ENCODE measurements around the gene GPSM1. TPM values are rescaled to one million over a fixed set of nuclear protein-coding genes. Genes with fewer than 3 reads are reported as not detected.

GPSM1 gene
- total and polyA plus RNA-seq, 2 donors (not counting 1 experiment from before 2014, with no cell fraction given): 2.4 to 6.3 TPM

DNA sequence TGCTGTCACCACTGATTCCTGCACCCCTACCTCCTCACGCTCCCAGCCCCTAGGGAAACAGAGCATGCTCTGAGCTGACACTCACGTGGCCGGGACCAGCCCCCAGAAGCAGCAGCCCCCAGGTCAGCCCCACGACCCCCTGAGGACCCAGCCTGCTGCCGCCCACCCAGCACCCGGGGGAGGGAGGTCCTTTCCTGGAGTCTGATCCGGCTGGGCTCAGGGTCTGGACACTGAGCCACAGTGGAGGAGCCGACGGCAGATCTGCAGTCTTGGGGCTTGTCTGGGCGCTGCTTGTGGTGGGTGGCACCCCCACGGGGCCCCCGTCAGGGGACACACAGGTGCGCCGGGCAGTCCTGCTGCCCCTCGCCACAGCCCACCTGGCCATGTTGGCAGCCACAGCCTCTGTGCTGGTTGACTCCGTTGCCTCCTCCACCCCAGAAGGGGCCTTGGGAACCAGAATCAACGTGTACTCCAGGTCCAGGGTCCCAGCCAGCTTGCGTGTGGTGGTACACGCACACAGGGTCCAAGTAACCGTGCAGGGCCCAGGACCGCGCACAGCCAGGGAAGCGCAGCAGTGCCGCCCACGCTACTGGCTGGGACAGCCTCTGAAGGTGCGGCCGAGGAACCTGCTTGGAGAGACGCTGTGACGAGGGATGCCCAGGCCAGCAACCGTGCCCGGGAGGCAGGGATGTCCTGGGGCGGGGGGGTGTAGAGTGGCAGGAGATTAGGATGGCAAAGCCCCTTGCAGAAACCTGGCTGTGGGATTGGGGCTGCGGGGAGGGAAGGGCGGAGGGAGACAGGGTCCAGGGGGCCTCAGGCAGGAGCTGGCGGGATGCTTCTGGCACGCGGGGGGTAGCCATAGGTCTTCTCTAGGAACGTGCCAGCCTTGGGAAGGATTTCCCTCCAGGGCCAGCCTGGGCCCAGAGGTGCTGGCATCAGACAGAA is 32.7 kb downstream of the GPSM1 start:
- Histone ChIP-seq H3K9me3 (ENCODE audit: control extremely low read depth in 1 of 3, control insufficient read depth in 2 of 3, insufficient read depth in 1 of 3, low read length in 2 of 3) (peaks cover 0 to 10% (median 0%) of the 10 kb centered on the region in 3 donors), H3K27ac (ENCODE audit: low read length in 2 of 2) (no peak overlapping the region), H3K4me2 (replicated peaks; ENCODE audit: low read depth, low read length, poor library complexity, severe bottlenecking) (no peak overlapping the region), H3K79me2 (ENCODE audit: control insufficient read depth, insufficient read depth, low read length) (no peaks in the 10 kb centered on the region), H3K27me3 (replicated peaks in 1 of 4; ENCODE audit: control extremely low read depth in 1 of 4, control insufficient read depth in 3 of 4, insufficient read depth in 4 of 4, low read length in 3 of 4) (no peaks in the 10 kb centered on the region), H3K4me1 (ENCODE audit: control insufficient read depth in 2 of 2, insufficient read depth in 2 of 2, low read length in 2 of 2) (peaks cover 5 to 10% of the 10 kb centered on the region in 2 donors), H3K4me3 (ENCODE audit: control extremely low read depth in 1 of 5, extremely low read depth in 1 of 5, insufficient read depth in 1 of 5, low read depth in 2 of 5, low read length in 4 of 5) (no peak overlapping the region), H2AFZ (ENCODE audit: insufficient read depth, low read depth, low read length, poor library complexity, severe bottlenecking) (no peak overlapping the region), H4K20me1 (ENCODE audit: control insufficient read depth, insufficient read depth, low read length, poor library complexity, severe bottlenecking) (peaks cover 19% of the 10 kb centered on the region), H3K9ac (ENCODE audit: low read length) (no peak overlapping the region), H3K36me3 (replicated peaks in 1 of 2; ENCODE audit: control extremely low read depth in 1 of 2, control insufficient read depth in 1 of 2, extremely low read depth in 1 of 2, insufficient read depth in 2 of 2, low read length in 1 of 2) (peaks cover 0 to 13% of the 10 kb centered on the region in 2 experiments)
- intact Hi-C loops (cut with micrococcal nuclease): loop anchor here (5.0 kb wide), 1 partner anchor 453 kb away; the partner anchor contains the start of gene CAMSAP1
- no peak for TF ChIP-seq EZH2 (IDR thresholded peaks at IDR 0.05; ENCODE audit: borderline replicate concordance, insufficient read depth, low read depth, low read length, poor library complexity, severe bottlenecking)
- TF ChIP-seq, protein P1, sequence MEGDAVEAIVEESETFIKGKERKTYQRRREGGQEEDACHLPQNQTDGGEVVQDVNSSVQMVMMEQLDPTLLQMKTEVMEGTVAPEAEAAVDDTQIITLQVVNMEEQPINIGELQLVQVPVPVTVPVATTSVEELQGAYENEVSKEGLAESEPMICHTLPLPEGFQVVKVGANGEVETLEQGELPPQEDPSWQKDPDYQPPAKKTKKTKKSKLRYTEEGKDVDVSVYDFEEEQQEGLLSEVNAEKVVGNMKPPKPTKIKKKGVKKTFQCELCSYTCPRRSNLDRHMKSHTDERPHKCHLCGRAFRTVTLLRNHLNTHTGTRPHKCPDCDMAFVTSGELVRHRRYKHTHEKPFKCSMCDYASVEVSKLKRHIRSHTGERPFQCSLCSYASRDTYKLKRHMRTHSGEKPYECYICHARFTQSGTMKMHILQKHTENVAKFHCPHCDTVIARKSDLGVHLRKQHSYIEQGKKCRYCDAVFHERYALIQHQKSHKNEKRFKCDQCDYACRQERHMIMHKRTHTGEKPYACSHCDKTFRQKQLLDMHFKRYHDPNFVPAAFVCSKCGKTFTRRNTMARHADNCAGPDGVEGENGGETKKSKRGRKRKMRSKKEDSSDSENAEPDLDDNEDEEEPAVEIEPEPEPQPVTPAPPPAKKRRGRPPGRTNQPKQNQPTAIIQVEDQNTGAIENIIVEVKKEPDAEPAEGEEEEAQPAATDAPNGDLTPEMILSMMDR (IDR thresholded peaks at IDR 0.05): no peak
- ATAC-seq (ENCODE audit: low read depth) (no peak), DNase-seq (no peak)
- POLR2A ChIA-PET: no interaction called here
- CTCF ChIA-PET: no interaction called here
- peaks cover 5% of the 10 kb centered on the region for H3K4me1 Mint-ChIP-seq
- no peak overlapping the region for H3K4me3 Mint-ChIP-seq
- 88% methylated on average over 38 of the region's 38 CpGs for whole genome bisulfite sequencing (ENCODE audit: insufficient coverage)
- no peak overlapping the region for H3K27ac Mint-ChIP-seq
- no peaks in the 10 kb centered on the region for H3K9me3 Mint-ChIP-seq (ENCODE audit: insufficient read depth)
- no peaks in the 10 kb centered on the region for H3K27me3 Mint-ChIP-seq

Data from B cell (primary cell).